Upper lobe of left lung (tissue), 4 donors: ENCODE measurements around the gene PLTP.

Source experiments
- CTCF ChIP-seq, 6 experiments: fragments of 450-650 bp in 4 of 6; fragments of 200-600 bp in 2 of 6; sonication (generic) in 2 of 6; IDR thresholded peaks; one replicate each; pipeline ENCODE4 v1.5.1; 2016 to 2019; ENCODE audit warnings: antibody characterized with exemption in 6 of 6
- EP300 ChIP-seq, 4 donors: sonication (generic); formaldehyde crosslinking; IDR thresholded peaks; one replicate each; pipeline ENCODE4 v1.5.1; 2017; ENCODE audit warnings: antibody characterized with exemption in 4 of 4, control low read depth in 2 of 4

GRCh38 chr20:45883100-45883469, 28.9 kb downstream of the PLTP start:
- TF ChIP-seq EP300 (IDR thresholded peaks at IDR 0.05) (no peak), CTCF (IDR thresholded peaks at IDR 0.05) (no peak)
